Colonic mucosa (tissue), 4 donors: ENCODE data around the gene ST6GALNAC6. TPM values are rescaled to one million over a fixed set of nuclear protein-coding genes. Genes with fewer than 3 reads are reported as not detected.

Experiments
- DNase-seq: peaks from one replicate; pipeline ENCODE4 v3.0.0-alpha.2; 2020
- H3K27ac ChIP-seq: fragments of 200-600 bp; one replicate; pipeline ENCODE4 v1.8.0; 2021
- H3K27me3 ChIP-seq: fragments of 200-600 bp; one replicate; pipeline ENCODE4 v1.8.0; 2021
- H3K36me3 ChIP-seq: fragments of 200-600 bp; one replicate; pipeline ENCODE4 v1.8.0; 2021
- H3K4me1 ChIP-seq: fragments of 200-600 bp; one replicate; pipeline ENCODE4 v1.8.0; 2021; ENCODE audit warnings: mild to moderate bottlenecking
- H3K4me3 ChIP-seq: fragments of 200-600 bp; one replicate; pipeline ENCODE4 v1.8.0; 2021
- H3K9ac ChIP-seq, 2 donors: one replicate each; pipeline ENCODE4 v1.7.0; 2013; ENCODE audit warnings: control low read depth in 2 of 2, low read depth in 2 of 2, low read length in 2 of 2
- H3K9me3 ChIP-seq: fragments of 200-600 bp; one replicate; pipeline ENCODE4 v1.8.0; 2021
- CTCF ChIP-seq: fragments of 200-600 bp; IDR thresholded peaks from one replicate; pipeline ENCODE4 v1.8.0; 2022; ENCODE audit warnings: antibody characterized with exemption, mild to moderate bottlenecking
- intact Hi-C: fragments of 100-400 bp; cut with DNase I; formaldehyde crosslinking; loops from one replicate; pipeline ENCODE4 v1.14.1; 2022
- total RNA-seq, 2 donors: library from RNA; stranded (reverse); fragmentation: NEBNext Ultra II Directional in 1 of 2; extraction: Animal tissue kit (Norgen Biotek cat#: 25700) in 1 of 2; gene quantifications; one replicate each; pipeline ENCODE4 v1.2.1, GENCODE V29; 2021
- donor health status: healthy.
- donor health status: DM: no; HTN: no; CAD: no.
- donor health status: DM: no; HTN: no; CAD: no.

The ST6GALNAC6 gene
- total RNA-seq, 2 donors from 2014 or later = 251 to 279 TPM

- intact Hi-C loops = no loop called here
- peak; percentile 45 for DNase-seq
- Histone ChIP-seq H3K4me3 (peak overlapping the region; percentile 86), H3K36me3 (peaks cover 23% of the 10 kb centered on the region), H3K27ac (peak overlapping the region; percentile 75), H3K9ac (peak overlapping the region; percentile 64 to 73), H3K4me1 (peaks cover 15% of the 10 kb centered on the region), H3K27me3 (no peaks in the 10 kb centered on the region), H3K9me3 (no peaks in the 10 kb centered on the region)
- no peak for TF ChIP-seq CTCF
Observed at GRCh38 chr9:127898433-127899127, 823 bp downstream of the ST6GALNAC6 start.

- H3K9ac ChIP-seq = no peak overlapping the region
- H3K9me3 ChIP-seq = no peaks in the 10 kb centered on the region
- peaks cover 12% of the 10 kb centered on the region for H3K4me1 ChIP-seq
- peak; percentile 73 for DNase-seq
- no peak for TF ChIP-seq CTCF
- no peaks in the 10 kb centered on the region for H3K27me3 ChIP-seq
- H3K36me3 ChIP-seq = peaks cover 36% of the 10 kb centered on the region
- H3K27ac ChIP-seq = peak overlapping the region; percentile 75
- intact Hi-C loops = no loop called here
- H3K4me3 ChIP-seq = no peak overlapping the region
Observed at GRCh38 chr9:127897193-127897692, 2.2 kb downstream of the ST6GALNAC6 start.

DNA sequence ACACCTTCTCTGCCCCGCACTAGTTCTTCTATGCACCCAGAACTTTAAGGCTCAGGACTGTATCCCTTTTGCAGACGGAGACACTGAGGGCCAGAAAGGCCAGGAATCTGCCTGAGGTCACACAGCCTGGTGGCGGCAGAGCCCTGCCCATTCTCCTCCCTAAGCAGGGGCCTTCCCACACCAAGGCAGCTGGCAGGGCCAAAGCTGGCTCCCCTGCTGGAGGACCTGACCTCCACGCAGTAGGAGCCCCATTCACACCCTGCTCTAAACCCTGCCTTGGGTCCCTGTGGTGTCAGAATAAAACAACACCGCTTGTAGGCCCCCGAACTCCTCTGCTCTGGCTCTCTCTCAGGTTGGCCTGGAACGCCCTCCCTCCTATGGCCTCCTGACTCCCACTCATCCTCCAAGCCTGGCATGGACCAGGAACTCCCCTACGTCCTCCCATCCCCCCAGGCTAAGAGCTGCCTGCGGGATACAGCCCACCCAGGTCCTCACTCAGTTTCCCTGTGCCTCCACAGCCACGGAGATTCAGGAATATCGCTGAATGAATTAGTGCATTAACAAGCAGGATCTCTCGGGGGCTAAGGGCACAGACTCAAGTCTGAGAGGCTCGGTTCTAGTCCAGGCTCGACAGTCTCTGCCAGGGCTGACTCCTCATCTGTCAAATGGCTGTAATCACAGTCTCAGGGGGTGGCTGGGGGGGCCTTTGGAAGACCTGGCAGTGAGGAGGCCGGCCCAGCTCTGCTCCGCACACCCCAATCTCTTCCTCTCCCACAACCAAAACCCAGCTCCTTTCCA, 2.8 kb downstream of the ST6GALNAC6 start:
- intact Hi-C loops = no loop called here
- TF ChIP-seq CTCF = no peak
- no peak overlapping the region for H3K27ac ChIP-seq
- DNase-seq = peak; percentile 15
- H3K9ac ChIP-seq = no peak overlapping the region
- no peaks in the 10 kb centered on the region for H3K9me3 ChIP-seq
- peaks cover 37% of the 10 kb centered on the region for H3K36me3 ChIP-seq
- no peaks in the 10 kb centered on the region for H3K27me3 ChIP-seq
- H3K4me3 ChIP-seq = no peak overlapping the region
- peaks cover 12% of the 10 kb centered on the region for H3K4me1 ChIP-seq

DNA sequence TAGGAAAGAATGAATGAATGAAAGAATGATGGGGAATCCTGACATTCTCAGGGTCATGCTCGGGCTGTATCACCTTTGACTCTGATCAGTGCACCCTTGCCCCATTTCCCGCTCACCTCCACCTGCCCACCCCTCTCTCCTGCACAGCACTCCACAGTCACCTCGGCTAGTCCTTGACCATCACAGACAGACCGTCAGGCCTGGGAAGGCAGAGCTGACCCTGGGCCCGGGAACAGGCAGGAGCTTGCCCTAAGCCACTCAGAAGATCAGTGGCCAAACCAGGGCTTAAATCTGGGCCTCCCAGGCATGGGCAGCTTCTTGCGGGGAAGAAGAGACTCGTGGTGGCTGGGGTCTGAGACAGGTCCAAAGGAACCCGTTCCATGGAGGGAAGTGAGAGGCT, 3.6 kb downstream of the ST6GALNAC6 start:
- TF ChIP-seq CTCF = no peak
- Histone ChIP-seq H3K36me3 (peaks cover 37% of the 10 kb centered on the region), H3K27ac (no peak overlapping the region), H3K4me3 (no peak overlapping the region), H3K9ac (no peak overlapping the region), H3K4me1 (peaks cover 12% of the 10 kb centered on the region), H3K27me3 (no peaks in the 10 kb centered on the region), H3K9me3 (no peaks in the 10 kb centered on the region)
- intact Hi-C loops = no loop called here
- peak; percentile 17 for DNase-seq

DNA sequence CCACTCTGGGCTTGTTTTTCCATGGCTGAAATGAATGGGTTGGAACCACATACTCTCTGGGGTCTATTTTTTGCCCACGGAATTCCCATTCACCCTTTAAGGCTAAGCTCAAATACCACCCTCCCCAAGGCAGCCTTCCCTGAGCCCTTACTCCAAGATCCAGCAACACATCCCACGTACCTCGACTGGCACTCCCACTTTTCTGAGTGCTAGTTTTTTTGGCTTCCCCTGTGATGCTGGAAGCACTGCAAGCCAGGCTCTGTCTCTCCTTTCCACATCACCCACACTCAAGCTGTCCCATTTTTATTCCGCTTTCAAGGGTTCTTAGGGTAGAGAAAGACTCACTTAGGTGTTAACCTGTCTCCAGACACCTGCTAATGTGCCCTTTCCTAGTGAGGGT, 6.0 kb downstream of the ST6GALNAC6 start:
- no peak overlapping the region for H3K9ac ChIP-seq
- no peaks in the 10 kb centered on the region for H3K27me3 ChIP-seq
- intact Hi-C loops = no loop called here
- no peak for DNase-seq
- no peaks in the 10 kb centered on the region for H3K9me3 ChIP-seq
- peaks cover 37% of the 10 kb centered on the region for H3K36me3 ChIP-seq
- TF ChIP-seq CTCF = no peak
- H3K27ac ChIP-seq = no peak overlapping the region
- H3K4me3 ChIP-seq = no peak overlapping the region
- peaks cover 6% of the 10 kb centered on the region for H3K4me1 ChIP-seq
